Prostate gland (tissue), 2 donors: ENCODE measurements around the gene CTCF.

ENCODE experiments used
- POLR2A ChIP-seq: fragments of 450-650 bp; IDR thresholded peaks from one replicate; pipeline ENCODE4 v1.6.1; 2016; ENCODE audit warnings: antibody characterized with exemption, mild to moderate bottlenecking
- TF ChIP-seq, protein P1 (sequence below), 4 experiments: fragments of 200-600 bp in 2 of 4; fragments of 450-650 bp in 2 of 4; sonication (generic) in 2 of 4; IDR thresholded peaks; 1 replicate in 3 of 4; 2 replicates in 1 of 4; pipeline ENCODE4 v1.5.1; 2016 to 2019; ENCODE audit warnings: antibody characterized with exemption in 4 of 4, mild to moderate bottlenecking in 2 of 4, moderate library complexity in 2 of 4

DNA sequence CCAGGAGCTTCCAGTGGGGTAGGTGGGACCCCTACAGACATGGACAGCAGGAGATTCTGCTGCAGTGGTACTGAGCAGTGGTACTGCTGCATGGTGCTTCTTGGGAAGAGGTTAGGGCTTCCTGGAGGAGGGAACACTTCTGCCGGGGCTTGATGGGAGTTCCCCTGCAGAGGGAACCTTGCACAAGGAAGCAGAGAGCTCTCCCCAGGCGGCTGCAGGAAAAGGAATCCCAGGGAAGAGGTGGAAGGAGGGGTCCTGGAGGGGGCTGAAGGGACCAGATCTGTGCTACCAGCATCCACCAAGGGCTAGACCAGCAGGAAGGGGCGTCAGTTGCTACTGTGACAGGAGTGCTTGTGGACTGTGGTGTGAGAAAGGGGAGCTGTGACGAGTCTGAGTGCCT lies 23.1 kb upstream of the CTCF start:
- TF ChIP-seq, protein P1, sequence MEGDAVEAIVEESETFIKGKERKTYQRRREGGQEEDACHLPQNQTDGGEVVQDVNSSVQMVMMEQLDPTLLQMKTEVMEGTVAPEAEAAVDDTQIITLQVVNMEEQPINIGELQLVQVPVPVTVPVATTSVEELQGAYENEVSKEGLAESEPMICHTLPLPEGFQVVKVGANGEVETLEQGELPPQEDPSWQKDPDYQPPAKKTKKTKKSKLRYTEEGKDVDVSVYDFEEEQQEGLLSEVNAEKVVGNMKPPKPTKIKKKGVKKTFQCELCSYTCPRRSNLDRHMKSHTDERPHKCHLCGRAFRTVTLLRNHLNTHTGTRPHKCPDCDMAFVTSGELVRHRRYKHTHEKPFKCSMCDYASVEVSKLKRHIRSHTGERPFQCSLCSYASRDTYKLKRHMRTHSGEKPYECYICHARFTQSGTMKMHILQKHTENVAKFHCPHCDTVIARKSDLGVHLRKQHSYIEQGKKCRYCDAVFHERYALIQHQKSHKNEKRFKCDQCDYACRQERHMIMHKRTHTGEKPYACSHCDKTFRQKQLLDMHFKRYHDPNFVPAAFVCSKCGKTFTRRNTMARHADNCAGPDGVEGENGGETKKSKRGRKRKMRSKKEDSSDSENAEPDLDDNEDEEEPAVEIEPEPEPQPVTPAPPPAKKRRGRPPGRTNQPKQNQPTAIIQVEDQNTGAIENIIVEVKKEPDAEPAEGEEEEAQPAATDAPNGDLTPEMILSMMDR (IDR thresholded peaks at IDR 0.05) = no peak
- TF ChIP-seq POLR2A = no peak
